Heart left ventricle (tissue), 16 donors: Measurements from ENCODE around the gene MBL2. TPM values are rescaled to one million over a fixed set of nuclear protein-coding genes. Genes with fewer than 3 reads are reported as not detected.

Experiments
- ATAC-seq, 4 donors: fragments of 200-7000 bp; cut with Tn5 transposase; one replicate each; pipeline ENCODE4 v1.9.1; 2020 to 2022; ENCODE audit warnings: moderate library complexity in 4 of 4, mild to moderate bottlenecking in 3 of 4, moderate number of reproducible peaks in 1 of 4
- DNase-seq, 5 donors: peaks; one replicate each; pipeline ENCODE4 v3.0.0-alpha.2; 2020
- H3K27ac ChIP-seq, 12 donors: fragments of 200-600 bp; sonication (generic) in 4 of 12; one replicate each; pipeline versions ENCODE4 v1.5.0 to v1.8.0; 2016 to 2022; ENCODE audit warnings: mild to moderate bottlenecking in 2 of 12
- H3K27me3 ChIP-seq, 9 donors: fragments of 200-600 bp; sonication (generic) in 2 of 9; one replicate each; pipeline versions ENCODE4 v1.5.1 to v1.8.0; 2016 to 2022; ENCODE audit warnings: mild to moderate bottlenecking in 3 of 9
- H3K36me3 ChIP-seq, 9 donors: fragments of 200-600 bp; sonication (generic) in 2 of 9; one replicate each; pipeline versions ENCODE4 v1.5.0 to v1.8.0; 2018 to 2022; ENCODE audit warnings: mild to moderate bottlenecking in 2 of 9
- H3K4me1 ChIP-seq, 12 donors: fragments of 200-600 bp; sonication (generic) in 4 of 12; one replicate each; pipeline versions ENCODE4 v1.5.0 to v1.8.0; 2016 to 2022; ENCODE audit warnings: mild to moderate bottlenecking in 3 of 12
- H3K4me3 ChIP-seq, 12 donors: fragments of 200-600 bp; sonication (generic) in 4 of 12; one replicate each; pipeline versions ENCODE4 v1.5.0 to v1.8.0; 2017 to 2022; ENCODE audit warnings: mild to moderate bottlenecking in 9 of 12, moderate library complexity in 4 of 12
- H3K9me3 ChIP-seq, 12 donors: fragments of 200-600 bp; sonication (generic) in 4 of 12; one replicate each; pipeline versions ENCODE4 v1.5.0 to v1.8.0; 2016 to 2022; ENCODE audit warnings: mild to moderate bottlenecking in 1 of 12
- POLR2A ChIP-seq, 2 donors: fragments of 450-650 bp; IDR thresholded peaks; one replicate each; pipeline ENCODE4 v1.6.1; 2017; ENCODE audit warnings: antibody characterized with exemption in 2 of 2, mild to moderate bottlenecking in 2 of 2, moderate library complexity in 2 of 2
- WGBS, 4 donors: extraction: QIAGEN DNeasy Blood & Tissue Kit in 2 of 4; methylation state at CpG; one replicate each; pipeline versions ENCODE4 v1.1.5 to v1.1.7; 2013 to 2018; 5-methylcytosine and 5-hydroxymethylcytosine counted together
- intact Hi-C, 10 donors: fragments of 100-400 bp; cut with DNase I; formaldehyde crosslinking; loops; one replicate each; pipeline versions ENCODE4 v1.11.1 to v1.14.2; 2022
- polyA plus RNA-seq, 2 donors: library from polyadenylated mRNA; stranded (reverse); fragments of 200-250 nt; gene quantifications; one replicate each; pipeline ENCODE4 v1.2.3, GENCODE V29; 2013
- total RNA-seq, 9 donors: library from RNA; depleted of rRNA in 2 of 9; stranded (reverse); fragments of >200 nt in 2 of 9; fragmentation: NEBNext Ultra II Directional in 3 of 9; extraction: Animal tissue kit (Norgen Biotek cat#: 25700) in 3 of 9; gene quantifications; one replicate each; pipeline versions ENCODE4 v1.1.0 to v1.2.4, GENCODE V29; 2016 to 2023
- TF ChIP-seq, protein P1 (sequence below), 12 donors: fragments of 200-600 bp; sonication (generic) in 4 of 12; IDR thresholded peaks; one replicate each; pipeline versions ENCODE4 v1.5.0 to v1.8.0; 2018 to 2022; ENCODE audit warnings: antibody characterized with exemption in 12 of 12, mild to moderate bottlenecking in 5 of 12
- donor health status: ischemic (EF 13 %, LVEDD 7.1; RV severe dilation, severe dysfunction).
- donor health status: healthy with polysubstance abuse.
- donor health status: DM: no; HTN: yes; CAD: no.
- donor health status: DM: no; HTN: no; CAD: no.
- donor health status: ischemic (EF 25% LVEDD 6.9; RV normal size, moderate dysfunction).
- donor health status: ischemic (EF 25% LVEDD 5.7; RV mildly dilated, moderate dysfunction).
- donor health status: healthy.
- donor health status: DM: yes; HTN: yes; CAD: no.
- donor health status: ischemic (EF 35%, LVEDD 5.7; RV mildly dilated, moderate dysfunction).
- donor health status: nonischemic (EF 11% LVEDD 7.7; RV severe dilation, severe dysfunction).
- donor health status: DM: yes; HTN: yes; CAD: no.
- donor health status: PGD.
- donor health status: ischemic (EF 29% LVEDD 5.4; RV normal size, mild dysfunction).
- donor health status: nonischemic (EF 23%, LVEDD 6.1; RV moderate dilation, normal function).

The MBL2 gene
- total and polyA plus RNA-seq, 11 donors, result not detected

- H3K4me3 ChIP-seq, result no peak overlapping the region
- no peak for DNase-seq
- H3K36me3 ChIP-seq, result no peaks in the 10 kb centered on the region
- ATAC-seq, result no peak
- no peak overlapping the region for H3K27ac ChIP-seq
- H3K9me3 ChIP-seq, result peaks cover 0 to 16% (median 0%) of the 10 kb centered on the region in 12 donors
- intact Hi-C loops, result no loop called here
- 90 to 96% (median 94%) methylated on average over 4 of the region's 4 CpGs for WGBS, 4 donors
- H3K4me1 ChIP-seq, result no peaks in the 10 kb centered on the region
- TF ChIP-seq, protein P1, sequence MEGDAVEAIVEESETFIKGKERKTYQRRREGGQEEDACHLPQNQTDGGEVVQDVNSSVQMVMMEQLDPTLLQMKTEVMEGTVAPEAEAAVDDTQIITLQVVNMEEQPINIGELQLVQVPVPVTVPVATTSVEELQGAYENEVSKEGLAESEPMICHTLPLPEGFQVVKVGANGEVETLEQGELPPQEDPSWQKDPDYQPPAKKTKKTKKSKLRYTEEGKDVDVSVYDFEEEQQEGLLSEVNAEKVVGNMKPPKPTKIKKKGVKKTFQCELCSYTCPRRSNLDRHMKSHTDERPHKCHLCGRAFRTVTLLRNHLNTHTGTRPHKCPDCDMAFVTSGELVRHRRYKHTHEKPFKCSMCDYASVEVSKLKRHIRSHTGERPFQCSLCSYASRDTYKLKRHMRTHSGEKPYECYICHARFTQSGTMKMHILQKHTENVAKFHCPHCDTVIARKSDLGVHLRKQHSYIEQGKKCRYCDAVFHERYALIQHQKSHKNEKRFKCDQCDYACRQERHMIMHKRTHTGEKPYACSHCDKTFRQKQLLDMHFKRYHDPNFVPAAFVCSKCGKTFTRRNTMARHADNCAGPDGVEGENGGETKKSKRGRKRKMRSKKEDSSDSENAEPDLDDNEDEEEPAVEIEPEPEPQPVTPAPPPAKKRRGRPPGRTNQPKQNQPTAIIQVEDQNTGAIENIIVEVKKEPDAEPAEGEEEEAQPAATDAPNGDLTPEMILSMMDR (IDR thresholded peaks at IDR 0.05), result no peak
- no peak for TF ChIP-seq POLR2A (IDR thresholded peaks at IDR 0.05)
- H3K27me3 ChIP-seq, result no peaks in the 10 kb centered on the region
Measured at GRCh38 chr10:52720018-52720417, 52.6 kb downstream of the MBL2 start.
